Endothelial cell of umbilical vein (primary cell): ENCODE measurements around the gene SMARCC2. TPM values are rescaled to one million over a fixed set of nuclear protein-coding genes. Genes with fewer than 3 reads are reported as not detected.

ENCODE experiments used
- BruUV-seq: library from RNA; stranded (reverse); fragments of 400-500 nt; replicated peaks from 2 replicates; lab custom pipeline; 2021; lab: Mats Ljungman, UMichigan
- CTCF ChIA-PET: fragments of 300-600, 350-600 bp; sonication (Branson Sonifier 250); formaldehyde crosslinking; loops from one replicate; lab custom pipeline; 2021; ENCODE audit warnings: antibody characterized with exemption, inconsistent platforms; lab: Charles Lee
- POLR2A ChIA-PET: fragments of 300-600, 350-600 bp; sonication (Branson Sonifier 250); formaldehyde crosslinking; loops from one replicate; lab custom pipeline; 2021; ENCODE audit warnings: antibody characterized with exemption, inconsistent platforms; lab: Charles Lee
- DNase-seq: peaks from one replicate; pipeline ENCODE4 v3.0.0-alpha.2; 2011; ENCODE audit warnings: low read depth, low spot score
- FAIRE-seq: peaks from 2 replicates; lab custom pipeline; 2011; peaks lifted over from hg19 to GRCh38; lab: Jason Lieb, UNC
- H2AFZ ChIP-seq: 2 replicates; pipeline ENCODE4 v1.6.0; 2012; ENCODE audit warnings: low read depth, low read length, control low read depth, inconsistent platforms
- H3K27ac ChIP-seq: 2 replicates; pipeline ENCODE4 v1.5.1; 2011; ENCODE audit warnings: low read depth, mild to moderate bottlenecking, control low read depth, low read length, moderate library complexity; ENCODE audit not compliant: insufficient read depth
- H3K27me3 ChIP-seq, 2 experiments: 2 replicates each; pipeline versions ENCODE4 v1.6.0 to v1.6.1; 2011; ENCODE audit warnings: low read length in 2 of 2, mixed read lengths in 1 of 2; ENCODE audit not compliant: control insufficient read depth in 2 of 2, insufficient read depth in 2 of 2
- H3K36me3 ChIP-seq, 2 experiments: 2 replicates in 1 of 2; 3 replicates in 1 of 2; pipeline ENCODE4 v1.5.1; 2011; ENCODE audit warnings: low read length in 2 of 2, mild to moderate bottlenecking in 1 of 2, moderate library complexity in 1 of 2; ENCODE audit not compliant: control insufficient read depth in 2 of 2, insufficient read depth in 2 of 2; ENCODE audit errors: extremely low read depth in 1 of 2
- H3K4me1 ChIP-seq: 3 replicates; pipeline ENCODE4 v1.5.1; 2011; ENCODE audit warnings: mild to moderate bottlenecking, low read length; ENCODE audit not compliant: control insufficient read depth, insufficient read depth; ENCODE audit errors: extremely low read depth
- H3K4me2 ChIP-seq: 2 replicates; pipeline ENCODE4 v1.6.1; 2011; ENCODE audit warnings: low read length, control low read depth, mixed read lengths; ENCODE audit not compliant: insufficient read depth
- H3K4me3 ChIP-seq, 3 experiments: fragments of 200-600 bp in 1 of 3; sonication (generic), shearing (Covaris generic) in 1 of 3; replicated peaks in 1 of 3; 2 replicates each; pipeline ENCODE4 v1.5.1; 2011 to 2016; ENCODE audit warnings: control low read depth in 3 of 3, low read length in 3 of 3, mild to moderate bottlenecking in 2 of 3, inconsistent platforms in 1 of 3, low read depth in 1 of 3, moderate library complexity in 1 of 3; ENCODE audit not compliant: insufficient read depth in 1 of 3
- H3K79me2 ChIP-seq: 2 replicates; pipeline ENCODE4 v1.6.0; 2012; ENCODE audit warnings: low read length, inconsistent platforms; ENCODE audit not compliant: control insufficient read depth, insufficient read depth
- H3K9ac ChIP-seq: replicated peaks from 2 replicates; pipeline ENCODE3; 2011; ENCODE audit warnings: low read length, control low read depth; ENCODE audit not compliant: insufficient read depth; ENCODE audit errors: extremely low read depth
- H3K9me1 ChIP-seq: replicated peaks from 3 replicates; pipeline ENCODE4 v1.6.0; 2011; ENCODE audit warnings: mild to moderate bottlenecking, low read length; ENCODE audit not compliant: control insufficient read depth, insufficient read depth; ENCODE audit errors: extremely low read depth
- H3K9me3 ChIP-seq: replicated peaks from 2 replicates; pipeline ENCODE4 v1.5.1; 2012; ENCODE audit warnings: low read length, inconsistent platforms; ENCODE audit not compliant: control insufficient read depth, insufficient read depth
- H4K20me1 ChIP-seq: replicated peaks from 2 replicates; pipeline ENCODE3; 2011; ENCODE audit warnings: mild to moderate bottlenecking, low read length; ENCODE audit not compliant: control insufficient read depth, insufficient read depth; ENCODE audit errors: extremely low read depth
- CTCF ChIP-seq, 2 donors: IDR thresholded peaks; 1 replicate in 1 of 2; 2 replicates in 1 of 2; pipeline ENCODE4 v1.5.1; 2011; ENCODE audit warnings: low read length in 2 of 2, mild to moderate bottlenecking in 2 of 2, moderate library complexity in 2 of 2, control low read depth in 1 of 2, inconsistent platforms in 1 of 2, low read depth in 1 of 2; ENCODE audit not compliant: insufficient read depth in 1 of 2; ENCODE audit errors: extremely low read depth in 1 of 2
- EZH2 ChIP-seq: IDR thresholded peaks from 2 replicates; pipeline ENCODE4 v1.6.1; 2012; ENCODE audit warnings: borderline replicate concordance, low read depth, mild to moderate bottlenecking, moderate library complexity, low read length, inconsistent platforms; ENCODE audit not compliant: severe bottlenecking
- FOS ChIP-seq: IDR thresholded peaks from 2 replicates; pipeline ENCODE4 v1.6.1; 2011; ENCODE audit warnings: mild to moderate bottlenecking, low read length, moderate library complexity, borderline replicate concordance; ENCODE audit not compliant: insufficient read depth
- GATA2 ChIP-seq: IDR thresholded peaks from 2 replicates; pipeline ENCODE4 v1.7.0; 2011; ENCODE audit warnings: low read depth, mild to moderate bottlenecking, moderate library complexity, mixed read lengths, low read length; ENCODE audit not compliant: insufficient read length, insufficient read depth
- JUN ChIP-seq: IDR thresholded peaks from 2 replicates; pipeline ENCODE4 v1.6.1; 2011; ENCODE audit warnings: borderline replicate concordance, low read depth; ENCODE audit not compliant: insufficient read length, insufficient read depth
- MAX ChIP-seq: IDR thresholded peaks from 2 replicates; pipeline ENCODE4 v1.6.1; 2011; ENCODE audit not compliant: insufficient read depth, insufficient read length
- MYC ChIP-seq: IDR thresholded peaks from one replicate; pipeline ENCODE4 v1.6.1; 2011; ENCODE audit warnings: mild to moderate bottlenecking, low read depth, low read length
- POLR2A ChIP-seq: IDR thresholded peaks from 2 replicates; pipeline ENCODE4 v1.6.1; 2012; ENCODE audit warnings: low read depth, mild to moderate bottlenecking, control low read depth, low read length
- POLR2AphosphoS5 ChIP-seq: IDR thresholded peaks from 2 replicates; pipeline ENCODE4 v1.6.1; 2012; ENCODE audit warnings: low read depth, mild to moderate bottlenecking, control low read depth, low read length, moderate library complexity; ENCODE audit not compliant: insufficient read depth
- dilution Hi-C: fragments of 300-500 bp; cut with MboI; formaldehyde crosslinking; loops from one replicate; pipeline ENCODE4 v1.15.0; 2019; ENCODE audit warnings: low sequenced_read_pairs; ENCODE audit not compliant: extremely low pct_ligation_motif_present
- intact Hi-C: fragments of 100-400 bp; cut with micrococcal nuclease; formaldehyde crosslinking; loops from one replicate; pipeline ENCODE4 v1.10.0; 2022
- polyA plus RNA-seq, 4 experiments: library from polyadenylated mRNA; depleted of rRNA in 3 of 4; stranded (reverse) in 3 of 4; unstranded in 1 of 4; fragments of >200 nt; gene quantifications; 2 replicates each; pipeline versions ENCODE4 v1.2.1 to v1.2.3, GENCODE V29; 2011 to 2012; ENCODE audit warnings: missing spikeins in 1 of 4
- total RNA-seq: library from RNA; stranded (reverse); gene quantifications from 2 replicates; pipeline ENCODE4 v1.2.3, GENCODE V29; 2021

The SMARCC2 gene
- total and polyA plus RNA-seq, 2 donors (not counting 3 experiments of a cell fraction or from before 2014, with no cell fraction given): 51.9 to 121 TPM

GRCh38 chr12:56130876-56131275, 58.4 kb downstream of the SMARCC2 start:
- Histone ChIP-seq H4K20me1 (no peaks in the 10 kb centered on the region), H3K9me3 (no peaks in the 10 kb centered on the region), H2AFZ (no peak overlapping the region), H3K9ac (no peak overlapping the region), H3K27ac (no peak overlapping the region), H3K9me1 (no peaks in the 10 kb centered on the region), H3K4me2 (no peak overlapping the region), H3K27me3 (no peaks in the 10 kb centered on the region), H3K4me3 (no peak overlapping the region), H3K79me2 (peaks cover 19% of the 10 kb centered on the region), H3K4me1 (peaks cover 22% of the 10 kb centered on the region), H3K36me3 (peaks cover 9 to 33% of the 10 kb centered on the region in 2 experiments)
- dilution Hi-C loops (no loop called here), intact Hi-C loops (no loop called here)
- CTCF ChIA-PET: no interaction called here
- TF ChIP-seq POLR2A: no peak
- POLR2A ChIA-PET: interaction anchor here (0.5 kb wide), 1 partner anchor 31 kb away, joined by 3 read pairs; no protein-coding TSS in a partner anchor
- no peak for FAIRE-seq
- no TSS peak for BruUV-seq
- no peak for DNase-seq

- H3K27ac ChIP-seq: no peak overlapping the region
- POLR2A ChIA-PET: no interaction called here
These were observed 59.3 kb downstream of the SMARCC2 start for GRCh38 chr12:56129942-56130495.

More at GRCh38 chr12:56129942-56130495, 59.3 kb downstream of the SMARCC2 start:
- no peak for FAIRE-seq
- DNase-seq: no peak
- CTCF ChIA-PET: interaction anchor here (1.0 kb wide), 1 partner anchor 60 kb away, joined by 4 read pairs; no protein-coding TSS in a partner anchor
- no peak overlapping the region for H2AFZ ChIP-seq
- dilution Hi-C loops (no loop called here), intact Hi-C loops (no loop called here)
- H3K9ac ChIP-seq: no peak overlapping the region
- no peaks in the 10 kb centered on the region for H3K9me1 ChIP-seq
- BruUV-seq: no TSS peak
- H3K36me3 ChIP-seq: peaks cover 9 to 33% of the 10 kb centered on the region in 2 experiments
- H3K4me3 ChIP-seq: no peak overlapping the region
- H3K4me2 ChIP-seq: peak overlapping the region; percentile 54
- TF ChIP-seq GATA2 (no peak), POLR2A (no peak), POLR2AphosphoS5 (no peak), EZH2 (no peak), FOS (no peak), MAX (no peak), JUN (no peak), MYC (no peak), CTCF (IDR thresholded peaks at IDR 0.05; ENCODE audit: extremely low read depth in 1 of 2, insufficient read depth in 1 of 2, low read depth in 1 of 2, low read length in 2 of 2) (no peak)
- H3K9me3 ChIP-seq: no peaks in the 10 kb centered on the region
- H3K4me1 ChIP-seq: peaks cover 28% of the 10 kb centered on the region
- H4K20me1 ChIP-seq: no peaks in the 10 kb centered on the region
- H3K27me3 ChIP-seq: no peaks in the 10 kb centered on the region
- peaks cover 19% of the 10 kb centered on the region for H3K79me2 ChIP-seq
